ENCODE data around the gene PHTF2.

The PHTF2 gene

DNA sequence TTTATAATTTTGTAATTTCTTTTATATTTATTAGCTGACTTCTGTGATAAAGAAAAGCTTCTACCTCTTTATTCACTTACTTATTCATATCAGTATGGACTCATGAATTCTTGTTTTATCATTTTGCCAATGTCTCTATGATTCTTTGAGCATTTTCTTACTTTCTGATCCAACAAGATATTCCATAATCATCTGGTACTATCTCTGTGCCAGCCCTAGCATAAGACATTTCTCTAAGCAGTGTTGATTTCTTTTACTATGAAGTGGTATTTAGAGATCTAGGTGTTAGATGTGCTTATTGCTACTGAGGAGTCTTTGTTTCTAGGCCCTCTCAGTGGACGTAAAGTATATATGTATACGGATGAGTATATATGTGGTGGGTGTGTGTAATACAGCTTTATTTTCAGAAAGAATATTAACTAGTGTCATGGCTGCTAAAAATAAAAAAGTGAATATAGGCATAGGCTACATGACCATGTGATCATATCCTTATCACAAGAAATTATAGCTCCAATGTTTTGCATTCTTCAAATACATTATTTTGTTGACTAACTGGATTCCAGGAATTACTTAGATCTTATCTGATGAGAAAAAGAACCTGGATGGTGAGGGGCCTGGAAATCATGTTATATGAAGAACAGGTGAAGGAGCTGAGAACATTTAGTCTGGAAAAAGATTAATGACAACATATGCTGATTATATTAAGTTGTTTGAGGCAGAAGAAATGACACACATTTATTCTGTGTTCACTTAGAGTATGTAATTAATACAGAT is 13.1 kb downstream of the PHTF2 start:
- no peak overlapping the region for H3K27ac ChIP-seq (ENCODE audit: low read length)

DNA sequence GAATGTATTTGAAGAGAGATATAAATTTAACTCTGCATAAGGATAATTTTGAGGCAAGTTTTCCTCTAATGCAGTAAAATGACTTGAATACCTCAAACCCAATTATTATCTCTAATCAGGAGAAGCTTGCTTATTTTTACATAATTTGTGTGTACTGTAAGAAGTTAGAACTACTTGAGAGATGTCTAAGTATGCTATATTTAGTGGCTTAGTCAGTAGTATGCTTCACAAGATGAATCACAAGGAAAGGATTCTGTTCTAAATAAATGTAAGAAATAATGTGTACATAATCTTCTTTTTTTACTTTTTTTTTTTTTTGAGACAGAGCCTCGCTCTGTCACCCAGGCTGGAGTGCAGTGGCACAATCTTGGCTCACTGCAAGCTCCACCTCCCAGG is 13.7 kb downstream of the PHTF2 start:
- no peaks in the 10 kb centered on the region for H3K9me3 ChIP-seq (ENCODE audit: control insufficient read depth in 2 of 2, low read length in 2 of 2)
- H3K9ac ChIP-seq (ENCODE audit: low read length in 2 of 2) = no peak overlapping the region
- no peaks in the 10 kb centered on the region for H3K36me3 ChIP-seq (ENCODE audit: control insufficient read depth in 2 of 2, insufficient read depth in 2 of 2, low read length in 2 of 2)
- H3K27me3 ChIP-seq (ENCODE audit: control insufficient read depth in 1 of 2, insufficient read depth in 2 of 2, low read length in 2 of 2) = no peaks in the 10 kb centered on the region
- no peak overlapping the region for H3K27ac ChIP-seq (ENCODE audit: low read length)
- no peaks in the 10 kb centered on the region for H3K4me1 ChIP-seq (ENCODE audit: control insufficient read depth, insufficient read depth, low read length)
- no peak overlapping the region for H3K4me3 ChIP-seq (ENCODE audit: low read length in 2 of 2)

More for the DNA sequence above, 13.1 kb downstream of the PHTF2 start:
- no peak overlapping the region for H3K9ac ChIP-seq (ENCODE audit: low read length in 2 of 2)
- H3K4me1 ChIP-seq (ENCODE audit: control insufficient read depth, insufficient read depth, low read length) = no peaks in the 10 kb centered on the region
- H3K27me3 ChIP-seq (ENCODE audit: control insufficient read depth in 1 of 2, insufficient read depth in 2 of 2, low read length in 2 of 2) = no peaks in the 10 kb centered on the region
- H3K4me3 ChIP-seq (ENCODE audit: low read length in 2 of 2) = no peak overlapping the region
- H3K36me3 ChIP-seq (ENCODE audit: control insufficient read depth in 2 of 2, insufficient read depth in 2 of 2, low read length in 2 of 2) = no peaks in the 10 kb centered on the region
- H3K9me3 ChIP-seq (ENCODE audit: control insufficient read depth in 2 of 2, low read length in 2 of 2) = no peaks in the 10 kb centered on the region

DNA sequence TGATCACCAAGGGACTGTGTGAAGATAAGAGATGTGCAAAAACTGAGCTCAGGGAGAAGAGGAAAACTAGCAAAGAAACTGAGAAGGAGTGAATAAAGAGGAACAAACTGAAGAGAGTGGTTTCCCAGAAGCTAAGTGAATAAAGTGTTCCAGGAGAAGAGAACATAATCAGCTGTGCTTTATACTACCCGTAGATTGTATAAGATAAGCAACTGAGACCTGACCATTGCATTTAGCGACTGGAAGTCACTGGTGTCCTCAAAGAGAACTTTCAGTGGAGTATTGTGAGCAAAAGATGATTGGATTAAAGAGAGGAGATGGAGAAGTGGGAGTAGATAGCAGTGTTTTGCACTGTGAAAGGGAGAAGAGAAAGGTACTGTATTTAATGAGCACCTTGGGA is 14.6 kb downstream of the PHTF2 start:
- no peak overlapping the region for H3K27ac ChIP-seq (ENCODE audit: low read length)
- no peak overlapping the region for H3K4me3 ChIP-seq (ENCODE audit: low read length in 2 of 2)
- no peaks in the 10 kb centered on the region for H3K36me3 ChIP-seq (ENCODE audit: control insufficient read depth in 2 of 2, insufficient read depth in 2 of 2, low read length in 2 of 2)
- H3K4me1 ChIP-seq (ENCODE audit: control insufficient read depth, insufficient read depth, low read length) = no peaks in the 10 kb centered on the region
- no peak overlapping the region for H3K9ac ChIP-seq (ENCODE audit: low read length in 2 of 2)
- no peaks in the 10 kb centered on the region for H3K27me3 ChIP-seq (ENCODE audit: control insufficient read depth in 1 of 2, insufficient read depth in 2 of 2, low read length in 2 of 2)
- H3K9me3 ChIP-seq (ENCODE audit: control insufficient read depth in 2 of 2, low read length in 2 of 2) = no peaks in the 10 kb centered on the region

DNA sequence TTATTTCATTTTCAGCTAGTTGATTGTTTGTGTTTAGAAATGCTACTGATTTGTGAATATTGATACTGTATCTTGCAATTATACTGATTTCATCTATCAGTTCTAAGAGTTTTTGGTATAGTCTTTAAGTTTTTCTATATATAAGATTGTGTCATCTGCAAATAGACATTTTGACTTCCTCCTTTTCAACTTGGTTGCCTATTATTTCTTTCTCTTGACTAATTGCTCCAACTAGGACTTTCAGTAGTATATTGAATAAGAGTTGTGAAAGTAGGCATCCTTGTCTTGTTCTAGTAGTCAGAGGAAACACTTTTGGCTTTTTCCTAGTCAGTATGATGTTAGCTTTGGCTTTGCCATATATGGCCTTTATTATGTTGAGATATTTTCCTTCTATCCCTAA is 20.4 kb downstream of the PHTF2 start:
- Histone ChIP-seq H3K4me3 (ENCODE audit: low read length in 2 of 2) (no peak overlapping the region), H3K36me3 (ENCODE audit: control insufficient read depth in 2 of 2, insufficient read depth in 2 of 2, low read length in 2 of 2) (no peaks in the 10 kb centered on the region), H3K9me3 (ENCODE audit: control insufficient read depth in 2 of 2, low read length in 2 of 2) (peaks cover 2 to 16% of the 10 kb centered on the region in 2 donors), H3K9ac (ENCODE audit: low read length in 2 of 2) (no peak overlapping the region), H3K27ac (ENCODE audit: low read length) (no peak overlapping the region), H3K27me3 (ENCODE audit: control insufficient read depth in 1 of 2, insufficient read depth in 2 of 2, low read length in 2 of 2) (no peaks in the 10 kb centered on the region), H3K4me1 (ENCODE audit: control insufficient read depth, insufficient read depth, low read length) (no peaks in the 10 kb centered on the region)

DNA sequence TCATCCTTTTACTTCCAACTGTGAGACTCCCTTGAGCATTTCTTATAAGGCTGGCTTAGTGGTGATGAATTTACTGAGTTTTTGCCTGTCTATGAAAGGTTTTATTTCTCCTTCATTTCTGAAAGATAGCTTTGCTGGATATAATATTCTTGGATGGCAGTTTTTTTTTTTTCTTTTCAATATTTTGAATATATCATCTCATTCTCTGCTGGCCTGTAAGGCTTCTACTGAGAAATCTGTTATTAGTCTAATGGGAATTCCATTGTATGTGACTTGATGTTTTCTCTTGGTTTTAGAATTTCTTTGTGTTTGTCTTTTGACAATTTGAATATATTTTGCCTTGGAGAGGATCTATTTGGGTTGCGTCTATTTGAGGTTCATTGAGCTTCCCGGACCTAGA is 22.4 kb downstream of the PHTF2 start:
- Histone ChIP-seq H3K4me1 (ENCODE audit: control insufficient read depth, insufficient read depth, low read length) (no peaks in the 10 kb centered on the region), H3K27ac (ENCODE audit: low read length) (no peak overlapping the region), H3K27me3 (ENCODE audit: control insufficient read depth in 1 of 2, insufficient read depth in 2 of 2, low read length in 2 of 2) (no peaks in the 10 kb centered on the region), H3K9ac (ENCODE audit: low read length in 2 of 2) (no peak overlapping the region), H3K9me3 (ENCODE audit: control insufficient read depth in 2 of 2, low read length in 2 of 2) (peaks cover 2 to 16% of the 10 kb centered on the region in 2 donors), H3K4me3 (ENCODE audit: low read length in 2 of 2) (no peak overlapping the region), H3K36me3 (ENCODE audit: control insufficient read depth in 2 of 2, insufficient read depth in 2 of 2, low read length in 2 of 2) (no peaks in the 10 kb centered on the region)

DNA sequence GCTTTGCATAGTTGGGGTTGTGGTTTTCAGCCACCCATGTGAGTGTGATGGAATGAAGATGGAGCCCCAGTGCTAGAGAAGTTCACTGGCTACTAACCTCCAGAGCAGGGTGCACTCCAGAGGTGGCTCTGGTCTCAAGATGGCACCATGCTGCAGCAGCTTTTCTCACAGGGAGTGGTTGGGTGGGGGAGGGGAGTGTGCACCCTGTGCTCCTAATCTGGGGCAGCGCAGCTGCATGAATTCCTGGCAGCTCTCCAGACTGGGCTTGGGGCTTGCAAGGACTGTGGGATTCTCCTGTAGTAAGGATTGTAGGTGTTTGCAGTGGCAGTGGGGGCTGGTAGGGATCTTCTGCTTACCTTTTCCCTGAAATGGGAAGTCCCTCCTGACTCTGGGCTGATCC is 23.7 kb downstream of the PHTF2 start:
- peaks cover 2 to 16% of the 10 kb centered on the region in 2 donors for H3K9me3 ChIP-seq (ENCODE audit: control insufficient read depth in 2 of 2, low read length in 2 of 2)
- H3K27me3 ChIP-seq (ENCODE audit: control insufficient read depth in 1 of 2, insufficient read depth in 2 of 2, low read length in 2 of 2) = no peaks in the 10 kb centered on the region
- no peaks in the 10 kb centered on the region for H3K4me1 ChIP-seq (ENCODE audit: control insufficient read depth, insufficient read depth, low read length)
- no peak overlapping the region for H3K27ac ChIP-seq (ENCODE audit: low read length)
- no peaks in the 10 kb centered on the region for H3K36me3 ChIP-seq (ENCODE audit: control insufficient read depth in 2 of 2, insufficient read depth in 2 of 2, low read length in 2 of 2)
- no peak overlapping the region for H3K4me3 ChIP-seq (ENCODE audit: low read length in 2 of 2)
- no peak overlapping the region for H3K9ac ChIP-seq (ENCODE audit: low read length in 2 of 2)

DNA sequence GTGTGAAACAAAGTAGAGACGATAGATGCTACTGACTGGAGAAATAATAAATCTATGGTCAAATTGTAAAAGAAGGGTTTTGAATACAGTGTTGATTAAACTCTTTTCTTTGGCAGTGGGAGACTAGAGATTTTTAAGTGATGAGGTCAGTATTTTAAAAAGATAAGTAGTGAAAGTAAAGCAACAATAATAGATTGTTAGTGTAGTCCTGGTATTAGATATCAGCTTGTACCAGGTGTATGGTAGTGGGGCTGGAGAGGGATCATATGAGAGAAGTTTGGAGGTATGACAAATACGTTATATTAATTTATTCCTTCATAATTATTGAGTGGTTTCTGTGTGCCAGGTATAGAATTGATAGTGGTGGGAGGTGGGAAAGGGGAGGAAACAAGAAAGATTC is 25.2 kb downstream of the PHTF2 start:
- Histone ChIP-seq H3K27me3 (ENCODE audit: control insufficient read depth in 1 of 2, insufficient read depth in 2 of 2, low read length in 2 of 2) (no peaks in the 10 kb centered on the region), H3K27ac (ENCODE audit: low read length) (no peak overlapping the region), H3K9ac (ENCODE audit: low read length in 2 of 2) (no peak overlapping the region), H3K4me1 (ENCODE audit: control insufficient read depth, insufficient read depth, low read length) (no peaks in the 10 kb centered on the region), H3K36me3 (ENCODE audit: control insufficient read depth in 2 of 2, insufficient read depth in 2 of 2, low read length in 2 of 2) (no peaks in the 10 kb centered on the region), H3K4me3 (ENCODE audit: low read length in 2 of 2) (no peak overlapping the region), H3K9me3 (ENCODE audit: control insufficient read depth in 2 of 2, low read length in 2 of 2) (peaks cover 2 to 16% of the 10 kb centered on the region in 2 donors)

DNA sequence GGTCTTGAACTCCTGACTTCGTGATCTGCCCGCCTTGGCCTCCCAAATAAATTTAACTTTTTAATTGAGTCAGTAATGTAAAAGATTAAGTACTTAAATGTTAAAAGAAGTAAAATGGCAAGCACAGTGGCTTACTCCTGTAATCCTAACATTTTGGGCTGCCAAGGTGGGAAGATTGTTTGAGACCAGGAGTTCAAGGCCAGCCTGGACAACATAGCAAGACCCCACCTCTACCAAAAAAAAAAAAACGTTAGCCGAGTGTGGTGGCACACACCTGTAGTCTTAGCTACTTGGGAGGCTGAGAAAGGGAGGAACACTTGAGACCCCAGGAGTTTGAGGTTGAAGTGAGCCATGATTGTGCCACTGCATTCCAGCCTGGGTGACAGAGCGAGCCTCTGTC is 26.1 kb downstream of the PHTF2 start:
- Histone ChIP-seq H3K27ac (ENCODE audit: low read length) (no peak overlapping the region), H3K36me3 (ENCODE audit: control insufficient read depth in 2 of 2, insufficient read depth in 2 of 2, low read length in 2 of 2) (no peaks in the 10 kb centered on the region), H3K4me1 (ENCODE audit: control insufficient read depth, insufficient read depth, low read length) (no peaks in the 10 kb centered on the region), H3K9me3 (ENCODE audit: control insufficient read depth in 2 of 2, low read length in 2 of 2) (peaks cover 2 to 16% of the 10 kb centered on the region in 2 donors), H3K4me3 (ENCODE audit: low read length in 2 of 2) (no peak overlapping the region), H3K27me3 (ENCODE audit: control insufficient read depth in 1 of 2, insufficient read depth in 2 of 2, low read length in 2 of 2) (no peaks in the 10 kb centered on the region), H3K9ac (ENCODE audit: low read length in 2 of 2) (no peak overlapping the region)

DNA sequence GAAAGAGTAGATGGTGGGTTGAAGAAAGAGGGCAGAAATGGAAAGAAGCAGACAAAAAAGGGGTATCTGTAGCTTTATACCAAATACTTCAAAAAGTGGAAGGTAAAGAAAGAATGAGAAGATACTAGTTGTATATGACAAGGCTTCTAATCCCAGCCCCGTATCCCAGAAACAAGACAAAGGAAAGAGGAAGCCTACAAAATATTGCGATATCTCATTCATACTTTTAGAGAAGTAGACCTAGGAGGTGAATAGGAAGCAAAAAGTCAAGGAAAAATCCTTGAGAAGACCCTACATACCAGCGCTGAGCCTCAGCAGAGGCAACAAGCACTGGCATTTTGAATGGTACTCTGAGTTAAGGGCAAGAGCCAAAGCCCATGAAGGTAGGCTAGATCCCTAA is 26.6 kb downstream of the PHTF2 start:
- Histone ChIP-seq H3K4me3 (ENCODE audit: low read length in 2 of 2) (no peak overlapping the region), H3K36me3 (ENCODE audit: control insufficient read depth in 2 of 2, insufficient read depth in 2 of 2, low read length in 2 of 2) (no peaks in the 10 kb centered on the region), H3K4me1 (ENCODE audit: control insufficient read depth, insufficient read depth, low read length) (no peaks in the 10 kb centered on the region), H3K27ac (ENCODE audit: low read length) (no peak overlapping the region), H3K9ac (ENCODE audit: low read length in 2 of 2) (no peak overlapping the region), H3K9me3 (ENCODE audit: control insufficient read depth in 2 of 2, low read length in 2 of 2) (peaks cover 2 to 16% of the 10 kb centered on the region in 2 donors), H3K27me3 (ENCODE audit: control insufficient read depth in 1 of 2, insufficient read depth in 2 of 2, low read length in 2 of 2) (no peaks in the 10 kb centered on the region)

DNA sequence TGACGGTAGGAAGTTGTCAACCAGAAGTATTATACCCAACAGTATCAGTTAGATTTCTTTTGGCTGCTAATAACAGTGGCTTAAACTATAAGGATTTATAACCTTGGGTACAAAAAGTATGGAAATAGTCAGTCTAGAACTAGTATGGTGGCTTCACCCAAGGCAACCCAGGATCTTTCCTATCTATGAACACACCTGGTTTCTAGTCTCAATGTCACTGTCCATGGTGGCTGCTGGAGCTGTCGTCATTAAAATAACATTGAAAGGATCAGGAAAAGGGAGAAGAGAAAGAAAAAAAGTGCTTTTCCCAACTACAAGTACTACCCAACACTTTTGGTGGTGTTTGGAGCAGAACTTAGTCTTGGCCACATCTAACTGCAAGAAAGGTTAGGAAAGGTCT is 27.7 kb downstream of the PHTF2 start:
- Histone ChIP-seq H3K9me3 (ENCODE audit: control insufficient read depth in 2 of 2, low read length in 2 of 2) (peaks cover 0 to 7% of the 10 kb centered on the region in 2 donors), H3K4me1 (ENCODE audit: control insufficient read depth, insufficient read depth, low read length) (no peaks in the 10 kb centered on the region), H3K36me3 (ENCODE audit: control insufficient read depth in 2 of 2, insufficient read depth in 2 of 2, low read length in 2 of 2) (no peaks in the 10 kb centered on the region), H3K4me3 (ENCODE audit: low read length in 2 of 2) (no peak overlapping the region), H3K9ac (ENCODE audit: low read length in 2 of 2) (no peak overlapping the region), H3K27ac (ENCODE audit: low read length) (no peak overlapping the region), H3K27me3 (ENCODE audit: control insufficient read depth in 1 of 2, insufficient read depth in 2 of 2, low read length in 2 of 2) (no peaks in the 10 kb centered on the region)

DNA sequence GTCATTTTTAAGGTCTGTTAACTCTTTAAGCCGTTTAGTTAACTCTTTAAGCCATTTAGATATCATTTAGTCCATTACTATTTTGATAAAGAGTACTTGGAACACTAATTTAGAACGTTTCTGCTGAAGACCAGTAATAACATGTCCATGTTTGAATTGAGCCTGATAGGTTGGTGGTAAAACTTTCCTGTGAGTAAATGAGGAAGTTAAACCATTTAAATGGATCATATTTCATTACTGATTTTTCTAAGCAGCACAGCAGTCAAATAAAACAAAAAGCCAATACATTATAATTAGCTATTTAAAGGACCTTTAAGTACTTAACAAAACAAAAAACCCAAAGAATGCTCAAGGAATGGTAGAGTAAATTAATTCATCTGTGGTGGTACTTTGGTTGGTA is 29.4 kb downstream of the PHTF2 start:
- no peaks in the 10 kb centered on the region for H3K9me3 ChIP-seq (ENCODE audit: control insufficient read depth in 2 of 2, low read length in 2 of 2)
- no peaks in the 10 kb centered on the region for H3K27me3 ChIP-seq (ENCODE audit: control insufficient read depth in 1 of 2, insufficient read depth in 2 of 2, low read length in 2 of 2)
- H3K36me3 ChIP-seq (ENCODE audit: control insufficient read depth in 2 of 2, insufficient read depth in 2 of 2, low read length in 2 of 2) = no peaks in the 10 kb centered on the region
- H3K4me3 ChIP-seq (ENCODE audit: low read length in 2 of 2) = no peak overlapping the region
- H3K27ac ChIP-seq (ENCODE audit: low read length) = no peak overlapping the region
- no peak overlapping the region for H3K9ac ChIP-seq (ENCODE audit: low read length in 2 of 2)
- H3K4me1 ChIP-seq (ENCODE audit: control insufficient read depth, insufficient read depth, low read length) = no peaks in the 10 kb centered on the region

All from stomach smooth muscle (tissue), 2 donors.